HG02623 (cell line): Measurements from ENCODE around the gene P2RY12.
"Not testable (repeated sequence)": the region's sequence is repeated elsewhere in the genome, so short reads cannot be mapped to it uniquely, and the experiment has no call there.

ENCODE experiments used
- ATAC-seq: cut with Tn5 transposase; IDR thresholded peaks from one replicate; pipeline ENCODE4 v1.9.1; 2021; ENCODE audit warnings: moderate library complexity; ENCODE audit not compliant: unreplicated experiment

P2RY12 gene

GRCh38 chr3:151393146-151393830 lies 8.7 kb upstream of the P2RY12 start:
- ATAC-seq = no peak

- not testable (repeated sequence) for ATAC-seq
These were observed 7.6 kb upstream of the P2RY12 start for GRCh38 chr3:151392191-151392590.

GRCh38 chr3:151391720-151392119 lies 7.2 kb upstream of the P2RY12 start:
- no peak for ATAC-seq

GRCh38 chr3:151387842-151388241 lies 3.3 kb upstream of the P2RY12 start:
- no peak for ATAC-seq

- ATAC-seq = no peak
These were observed 2.9 kb upstream of the P2RY12 start for GRCh38 chr3:151387432-151387831.

- no peak for ATAC-seq
These were observed 1.5 kb upstream of the P2RY12 start for GRCh38 chr3:151386056-151386455.

GRCh38 chr3:151383956-151384355 lies 597 bp downstream of the P2RY12 start:
- peak; percentile 43 for ATAC-seq

- no peak for ATAC-seq
These were observed 1.4 kb downstream of the P2RY12 start for GRCh38 chr3:151383111-151383510.

- ATAC-seq = peak; percentile 40
These were observed 1.9 kb downstream of the P2RY12 start for GRCh38 chr3:151382671-151383070.

- ATAC-seq = peak; percentile 37
These were observed 5.3 kb downstream of the P2RY12 start for GRCh38 chr3:151379083-151379734.

- ATAC-seq = no peak
These were observed 6.7 kb downstream of the P2RY12 start for GRCh38 chr3:151377768-151378385.

- no peak for ATAC-seq
These were observed 12.3 kb downstream of the P2RY12 start for GRCh38 chr3:151372063-151372820.

GRCh38 chr3:151371526-151371925 lies 13.0 kb downstream of the P2RY12 start:
- ATAC-seq = no peak

GRCh38 chr3:151367448-151367847 lies 17.1 kb downstream of the P2RY12 start:
- ATAC-seq = no peak

- ATAC-seq = no peak
These were observed 17.6 kb downstream of the P2RY12 start for GRCh38 chr3:151366993-151367392.

GRCh38 chr3:151362751-151363174 lies 21.8 kb downstream of the P2RY12 start:
- ATAC-seq = no peak

- ATAC-seq = no peak
These were observed 27.1 kb downstream of the P2RY12 start for GRCh38 chr3:151357463-151357850.

- ATAC-seq = no peak
These were observed 27.6 kb downstream of the P2RY12 start for GRCh38 chr3:151356794-151357462.

GRCh38 chr3:151351648-151352047 lies 32.9 kb downstream of the P2RY12 start:
- ATAC-seq = no peak

- ATAC-seq = peak; percentile 88
These were observed 33.3 kb downstream of the P2RY12 start for GRCh38 chr3:151351219-151351618.

GRCh38 chr3:151350656-151351055 lies 33.9 kb downstream of the P2RY12 start:
- no peak for ATAC-seq
